HG03095 (cell line): ENCODE measurements around the gene NPAS1.
A peak's percentile ranks its signal among the peaks of the same experiment; 100 is the strongest.
"Not testable (repeated sequence)": the region's sequence is repeated elsewhere in the genome, so short reads cannot be mapped to it uniquely, and the experiment has no call there.

Experiments used
- ATAC-seq: cut with Tn5 transposase; IDR thresholded peaks from one replicate; pipeline ENCODE4 v1.9.1; 2021; ENCODE audit warnings: moderate library complexity; ENCODE audit not compliant: unreplicated experiment

Gene NPAS1

GRCh38 chr19:47074621-47075020 is 55.0 kb downstream of the NPAS1 start:
- no peak for ATAC-seq

DNA sequence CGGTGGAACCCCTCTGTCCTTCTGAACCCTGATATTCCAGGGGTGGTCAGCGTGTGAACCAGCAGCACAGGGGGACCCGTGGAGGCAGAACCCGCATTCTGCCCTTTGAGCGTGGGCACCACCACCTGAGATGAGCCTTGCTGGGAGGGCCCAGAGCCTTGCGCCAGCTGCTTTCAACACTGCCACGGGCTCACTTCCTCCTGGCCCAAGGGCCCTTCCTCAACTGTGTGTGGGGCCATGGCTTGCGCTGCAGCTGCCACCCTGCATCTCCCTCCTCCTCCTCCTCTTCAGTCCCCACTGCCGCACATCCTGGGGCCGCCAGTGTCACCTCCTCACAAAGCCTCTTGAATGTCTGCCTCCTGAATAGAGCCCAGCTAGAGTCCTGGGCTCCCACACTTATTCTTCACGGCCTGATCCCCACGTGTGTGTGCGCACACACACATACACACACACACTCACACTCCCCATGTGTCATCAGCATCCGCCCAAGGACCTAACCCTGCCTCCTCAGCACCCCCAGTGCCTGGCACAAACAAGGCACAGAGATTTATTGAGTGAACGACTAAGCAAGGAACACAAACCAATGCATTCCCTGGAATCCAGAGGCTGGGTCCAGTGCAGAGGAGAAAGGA is 55.7 kb downstream of the NPAS1 start:
- ATAC-seq = no peak

GRCh38 chr19:47075941-47076340 is 56.3 kb downstream of the NPAS1 start:
- ATAC-seq = no peak

- not testable (repeated sequence) for ATAC-seq
Measured at GRCh38 chr19:47078351-47078750, 58.7 kb downstream of the NPAS1 start.

DNA sequence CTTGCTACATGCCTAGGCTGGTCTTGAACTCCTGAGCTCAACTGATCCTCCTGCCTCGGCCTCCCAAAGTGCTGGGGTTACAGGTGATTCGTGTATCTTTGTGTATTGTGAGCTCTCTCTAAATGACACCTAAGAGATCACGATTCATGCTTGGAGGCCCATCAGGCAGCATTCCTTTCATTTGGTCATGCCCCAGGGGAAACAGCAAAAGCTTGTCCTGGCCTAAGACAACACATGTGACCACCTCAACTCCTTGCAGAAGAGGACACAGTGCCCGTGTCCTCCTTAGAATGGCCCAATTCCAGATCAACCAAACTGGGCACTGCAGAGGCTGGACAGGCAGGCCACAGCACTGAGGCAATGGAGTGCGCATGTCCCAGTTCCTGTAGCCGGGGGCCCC is 61.5 kb downstream of the NPAS1 start:
- ATAC-seq = no peak

DNA sequence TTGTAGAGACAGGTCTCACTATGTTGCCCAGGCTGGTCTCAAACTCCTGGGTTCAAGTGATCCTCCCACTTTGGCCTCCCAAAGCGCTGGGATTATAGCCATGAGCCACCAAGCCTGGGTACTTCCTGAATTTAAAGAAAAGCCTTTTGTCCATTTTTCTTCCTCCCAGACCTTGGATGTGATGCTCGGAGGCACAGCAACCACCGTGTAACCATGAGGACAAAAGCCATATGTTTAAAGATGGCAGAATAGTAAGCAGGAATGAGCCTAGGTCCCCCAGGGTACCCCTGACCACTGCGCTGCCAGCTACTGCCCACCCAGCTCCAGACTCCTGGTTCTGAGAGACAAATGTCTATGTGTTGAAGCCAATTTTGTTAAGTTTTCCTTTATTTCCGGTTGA is 62.9 kb downstream of the NPAS1 start:
- ATAC-seq = no peak

- no peak for ATAC-seq
Measured at GRCh38 chr19:47084879-47085439, 65.3 kb downstream of the NPAS1 start.

- no peak for ATAC-seq
Measured at GRCh38 chr19:47086280-47086679, 66.6 kb downstream of the NPAS1 start.

- ATAC-seq = no peak
Measured at GRCh38 chr19:47089767-47090350, 70.2 kb downstream of the NPAS1 start.

DNA sequence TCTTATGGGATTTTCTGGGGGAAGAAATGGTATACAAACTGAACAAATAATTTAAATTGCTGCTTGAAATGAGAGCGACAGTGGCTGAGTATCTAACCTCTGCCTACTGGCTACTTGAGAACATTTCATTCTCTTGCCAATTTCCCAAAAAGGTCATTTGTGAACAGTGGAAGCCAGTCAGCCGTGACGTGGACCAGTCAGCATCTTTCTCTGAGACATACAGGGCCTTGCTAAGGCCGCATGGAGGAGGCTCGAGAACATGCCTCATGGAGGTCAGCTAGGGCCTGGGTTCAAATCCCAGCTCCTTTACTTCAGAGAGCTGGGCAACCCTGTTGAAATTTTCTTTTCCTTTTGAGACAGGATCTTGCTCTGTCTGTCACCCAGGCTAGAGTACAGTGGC is 73.6 kb downstream of the NPAS1 start:
- no peak for ATAC-seq

- peak; percentile 49 for ATAC-seq
Measured at GRCh38 chr19:47093841-47094240, 74.2 kb downstream of the NPAS1 start.

DNA sequence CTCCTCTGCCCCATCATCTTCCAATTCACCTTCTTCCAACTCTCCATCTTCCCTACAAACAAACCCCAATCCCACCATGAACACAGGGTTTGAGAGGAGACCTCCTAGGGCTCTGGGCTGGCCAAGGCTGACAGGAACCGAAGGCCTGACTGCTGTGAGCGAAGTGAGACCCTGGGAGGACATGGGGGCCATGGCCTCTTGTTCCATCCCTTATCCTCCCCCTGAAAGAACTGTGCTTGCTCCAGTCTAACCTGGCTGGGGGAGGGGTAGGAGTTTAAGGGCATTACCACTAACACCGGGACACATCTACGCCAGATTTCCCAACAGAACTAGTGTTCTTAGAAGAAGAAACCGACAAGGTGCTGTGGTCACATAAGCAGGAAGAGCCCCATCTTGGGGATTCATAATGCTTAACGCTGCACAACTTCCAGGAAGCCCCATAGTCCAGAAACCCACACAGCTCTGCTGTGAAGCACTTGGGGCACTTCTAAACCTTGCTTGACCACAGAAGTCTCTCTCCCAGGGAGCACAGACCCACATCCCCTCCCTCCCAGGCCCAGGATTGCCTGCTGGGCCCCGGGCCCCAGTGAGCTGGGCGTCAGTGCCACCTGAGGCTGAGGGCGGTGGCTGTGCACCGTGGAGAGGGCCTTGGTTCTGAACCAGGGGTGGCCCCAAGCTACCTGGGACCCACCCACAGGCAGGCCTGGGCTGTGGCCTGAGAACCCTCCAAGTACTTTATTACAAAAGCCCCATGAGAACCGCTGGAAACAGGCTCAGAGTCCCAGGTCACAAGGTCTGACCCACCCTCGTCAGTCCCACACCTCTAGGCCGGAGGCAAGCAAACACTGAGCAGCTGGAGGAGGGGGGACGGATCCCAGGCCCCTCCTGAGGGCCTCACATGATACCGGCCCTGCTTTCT is 75.2 kb downstream of the NPAS1 start:
- ATAC-seq = no peak
